Right lobe of liver (tissue), 4 donors: ENCODE data around the gene GPBP1L1.

ENCODE experiments used
- POLR2A ChIP-seq: fragments of 450-650 bp; IDR thresholded peaks from one replicate; pipeline ENCODE4 v1.6.1; 2017; ENCODE audit warnings: antibody characterized with exemption, mild to moderate bottlenecking
- TF ChIP-seq, protein P1 (sequence below), 4 donors: fragments of 200-600 bp in 3 of 4; fragments of 450-650 bp in 1 of 4; IDR thresholded peaks; one replicate each; pipeline versions ENCODE4 v1.5.1 to v1.8.0; 2016 to 2022; ENCODE audit warnings: antibody characterized with exemption in 4 of 4, mild to moderate bottlenecking in 2 of 4
- donor health status: DM: no; HTN: no; CAD: no.
- donor health status: DM: no; HTN: no; CAD: no.
- donor health status: DM: no; HTN: yes; CAD: no.

DNA sequence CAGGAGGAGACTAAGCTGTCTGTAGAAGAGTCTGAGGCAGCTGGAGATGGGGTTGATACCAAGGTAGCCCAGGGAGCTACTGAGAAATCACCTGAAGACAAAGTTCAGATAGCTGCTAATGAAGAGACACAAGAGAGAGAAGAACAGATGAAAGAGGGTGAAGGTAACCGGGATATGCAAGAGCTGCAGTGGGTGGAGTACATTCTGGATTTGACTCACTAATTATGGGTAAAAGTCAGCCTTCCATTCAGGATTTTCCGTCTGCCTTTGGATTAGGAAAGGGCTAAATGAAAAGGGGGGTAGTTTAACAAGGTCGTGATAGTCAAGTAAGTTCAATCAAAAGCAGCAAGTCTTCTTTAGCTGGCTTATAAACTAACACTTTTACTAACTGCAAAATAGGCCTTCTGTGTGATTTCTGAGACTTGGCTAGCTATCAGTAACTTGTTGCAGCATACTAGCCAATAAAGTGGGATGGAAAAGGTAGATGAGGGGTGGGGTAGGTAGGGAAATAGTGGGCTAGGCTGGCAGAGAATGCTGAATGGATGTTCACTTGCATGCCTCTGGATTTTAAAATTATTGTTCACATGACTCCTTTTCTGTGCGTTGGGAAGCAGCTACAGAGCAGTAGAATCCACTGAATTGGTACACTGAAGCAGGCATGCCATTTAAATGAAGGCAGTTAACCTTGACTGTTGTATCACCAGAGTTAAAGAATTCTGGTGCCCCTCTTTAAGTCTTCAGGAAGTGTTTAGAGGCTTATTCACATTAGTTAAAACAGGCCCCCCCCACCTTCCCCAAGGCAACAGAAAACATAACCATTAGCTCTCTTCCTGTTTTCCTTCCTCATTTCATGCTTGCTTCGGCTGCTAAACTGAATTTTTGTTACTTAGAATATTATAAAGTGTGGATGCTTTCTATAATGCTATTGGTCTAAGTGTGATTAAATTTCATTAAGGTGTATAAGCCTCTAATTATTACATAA, 77.9 kb downstream of the GPBP1L1 start:
- TF ChIP-seq POLR2A: no peak
- TF ChIP-seq, protein P1, sequence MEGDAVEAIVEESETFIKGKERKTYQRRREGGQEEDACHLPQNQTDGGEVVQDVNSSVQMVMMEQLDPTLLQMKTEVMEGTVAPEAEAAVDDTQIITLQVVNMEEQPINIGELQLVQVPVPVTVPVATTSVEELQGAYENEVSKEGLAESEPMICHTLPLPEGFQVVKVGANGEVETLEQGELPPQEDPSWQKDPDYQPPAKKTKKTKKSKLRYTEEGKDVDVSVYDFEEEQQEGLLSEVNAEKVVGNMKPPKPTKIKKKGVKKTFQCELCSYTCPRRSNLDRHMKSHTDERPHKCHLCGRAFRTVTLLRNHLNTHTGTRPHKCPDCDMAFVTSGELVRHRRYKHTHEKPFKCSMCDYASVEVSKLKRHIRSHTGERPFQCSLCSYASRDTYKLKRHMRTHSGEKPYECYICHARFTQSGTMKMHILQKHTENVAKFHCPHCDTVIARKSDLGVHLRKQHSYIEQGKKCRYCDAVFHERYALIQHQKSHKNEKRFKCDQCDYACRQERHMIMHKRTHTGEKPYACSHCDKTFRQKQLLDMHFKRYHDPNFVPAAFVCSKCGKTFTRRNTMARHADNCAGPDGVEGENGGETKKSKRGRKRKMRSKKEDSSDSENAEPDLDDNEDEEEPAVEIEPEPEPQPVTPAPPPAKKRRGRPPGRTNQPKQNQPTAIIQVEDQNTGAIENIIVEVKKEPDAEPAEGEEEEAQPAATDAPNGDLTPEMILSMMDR (IDR thresholded peaks at IDR 0.05): no peak
